GM19351 (cell line): ENCODE measurements around the gene TAS1R3.
A peak's percentile ranks its signal among the peaks of the same experiment; 100 is the strongest.
"Not testable (repeated sequence)": the region's sequence is repeated elsewhere in the genome, so short reads cannot be mapped to it uniquely, and the experiment has no call there.

Experiments used
- ATAC-seq: cut with Tn5 transposase; IDR thresholded peaks from one replicate; pipeline ENCODE4 v1.9.1; 2021; ENCODE audit warnings: mild to moderate bottlenecking, moderate library complexity; ENCODE audit not compliant: unreplicated experiment

The TAS1R3 gene

DNA sequence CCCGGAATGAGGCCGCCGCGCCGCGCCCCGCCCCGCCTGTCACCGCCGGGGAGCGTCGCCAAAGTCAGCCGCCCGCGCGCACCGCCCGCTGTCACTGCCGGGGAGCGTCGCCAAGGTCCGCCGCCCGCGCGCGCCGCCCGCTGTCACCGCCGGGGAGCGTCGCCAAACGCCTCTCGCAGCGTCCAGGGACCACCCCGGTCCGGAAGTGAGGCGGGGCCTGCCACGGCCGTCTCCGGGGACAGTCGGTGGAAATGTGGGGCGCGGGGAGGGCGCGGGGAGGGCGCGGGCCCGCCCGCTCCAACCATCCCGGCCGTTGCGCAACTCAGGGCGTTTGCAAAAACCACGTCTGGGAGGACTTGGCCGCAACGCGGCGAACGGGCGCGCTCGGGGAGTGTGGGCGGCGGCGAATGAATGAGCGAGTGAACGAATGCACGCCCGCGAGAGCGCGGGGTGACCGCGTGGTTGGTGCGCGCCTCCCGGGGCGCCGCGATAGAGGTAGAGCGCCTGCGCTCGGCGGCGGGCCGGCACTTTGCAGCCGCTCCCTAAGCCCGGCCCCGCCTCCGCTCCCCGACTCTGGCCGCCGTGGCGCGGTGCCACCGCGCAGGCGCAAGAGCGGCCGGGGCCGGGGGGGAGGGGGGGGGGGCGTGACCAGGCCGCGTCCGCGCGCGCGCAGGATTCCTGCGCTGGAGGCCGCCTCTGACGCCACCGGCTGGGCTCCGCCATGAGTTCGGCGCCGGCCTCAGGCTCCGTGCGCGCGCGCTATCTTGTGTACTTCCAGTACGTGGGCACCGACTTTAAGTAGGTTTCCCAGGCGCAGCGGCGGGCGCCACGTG is 22.9 kb upstream of the TAS1R3 start, which contains the start of the genes ACAP3 and PUSL1:
Gene ACAP3 (minus strand): TSS at position 8 of the 833 bp plus-strand sequence. CDS start 115 bp downstream, outside the sequence.
Gene PUSL1 (plus strand): TSS at position 675 of the 833 bp plus-strand sequence. CDS start 47 bp downstream, at position 722.
- peak; percentile 61 for ATAC-seq

DNA sequence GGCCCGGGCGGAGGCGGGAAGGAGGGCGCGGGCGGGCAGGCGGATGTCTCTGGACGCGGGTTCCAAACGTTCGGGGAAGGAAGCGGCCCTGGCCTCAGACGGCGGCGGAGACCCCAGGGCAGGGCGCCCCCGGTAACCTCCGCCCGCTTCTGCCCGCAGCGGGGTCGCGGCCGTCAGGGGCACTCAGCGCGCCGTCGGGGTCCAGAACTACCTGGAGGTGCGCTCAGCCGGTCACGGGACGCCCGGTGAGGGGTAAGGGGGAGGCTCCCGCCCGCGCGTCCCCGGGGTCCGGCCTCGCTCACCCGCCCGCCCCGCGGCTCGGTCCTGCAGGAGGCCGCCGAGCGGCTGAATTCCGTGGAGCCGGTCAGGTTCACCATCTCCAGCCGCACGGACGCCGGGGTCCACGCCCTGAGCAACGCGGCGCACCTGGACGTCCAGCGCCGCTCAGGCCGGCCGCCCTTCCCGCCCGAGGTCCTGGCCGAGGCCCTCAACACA is 22.3 kb upstream of the TAS1R3 start:
- no peak for ATAC-seq

DNA sequence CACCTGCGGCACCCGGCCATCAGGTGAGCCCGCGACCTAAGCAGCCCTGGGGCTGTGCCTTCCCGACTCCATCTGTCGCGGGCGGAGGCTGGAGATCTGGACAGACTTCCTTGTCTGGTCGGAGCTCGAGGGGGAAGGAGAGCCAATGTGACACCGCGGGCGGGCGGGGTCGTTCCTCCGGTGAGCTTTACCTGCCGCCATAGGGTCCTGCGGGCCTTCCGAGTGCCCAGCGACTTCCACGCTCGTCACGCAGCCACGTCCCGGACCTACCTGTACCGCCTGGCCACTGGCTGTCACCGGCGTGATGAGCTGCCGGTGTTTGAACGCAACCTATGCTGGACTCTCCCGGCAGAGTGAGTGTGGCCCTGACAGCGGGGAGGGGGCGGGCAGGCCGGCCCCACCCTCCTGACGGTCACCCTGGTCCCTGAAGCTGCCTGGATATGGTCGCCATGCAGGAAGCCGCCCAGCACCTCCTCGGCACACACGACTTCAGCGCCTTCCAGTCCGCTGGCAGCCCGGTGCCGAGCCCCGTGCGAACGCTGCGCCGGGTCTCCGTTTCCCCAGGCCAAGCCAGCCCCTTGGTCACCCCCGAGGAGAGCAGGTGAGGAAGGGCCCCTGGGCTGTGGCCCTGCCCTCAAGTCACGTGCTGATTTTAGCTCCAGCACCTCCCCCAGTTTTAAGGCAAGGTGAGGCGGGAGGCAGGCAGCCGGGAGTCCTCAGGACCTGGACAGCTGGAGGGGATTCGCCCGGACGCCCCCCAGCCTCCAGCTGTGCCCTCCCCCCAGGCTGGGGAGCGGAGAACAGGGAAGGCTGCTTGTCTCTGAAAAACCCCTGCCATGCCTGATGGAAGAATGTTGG is 21.6 kb upstream of the TAS1R3 start:
- no peak for ATAC-seq

GRCh38 chr1:1310109-1310385 is 21.0 kb upstream of the TAS1R3 start:
- ATAC-seq = no peak

DNA sequence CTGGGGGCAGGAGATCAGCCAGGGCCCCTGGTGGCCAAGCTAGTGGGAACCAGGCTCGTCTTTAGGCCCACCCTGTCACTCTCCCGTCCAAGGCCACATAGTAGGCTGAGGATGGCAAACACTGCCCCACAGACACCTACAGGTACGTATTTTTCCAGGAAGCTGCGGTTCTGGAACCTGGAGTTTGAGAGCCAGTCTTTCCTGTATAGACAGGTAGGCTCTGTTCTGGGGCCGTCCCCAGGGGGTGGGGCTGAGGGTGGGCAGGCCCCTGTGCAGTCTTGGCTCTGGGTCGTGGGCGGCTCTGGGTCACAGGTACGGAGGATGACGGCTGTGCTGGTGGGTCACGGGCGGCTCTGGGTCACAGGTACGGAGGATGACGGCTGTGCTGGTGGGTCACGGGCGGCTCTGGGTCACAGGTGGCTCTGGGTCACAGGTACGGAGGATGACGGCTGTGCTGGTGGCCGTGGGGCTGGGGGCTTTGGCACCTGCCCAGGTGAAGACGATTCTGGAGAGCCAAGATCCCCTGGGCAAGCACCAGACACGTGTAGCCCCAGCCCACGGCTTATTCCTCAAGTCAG is 20.5 kb upstream of the TAS1R3 start:
- no peak for ATAC-seq

DNA sequence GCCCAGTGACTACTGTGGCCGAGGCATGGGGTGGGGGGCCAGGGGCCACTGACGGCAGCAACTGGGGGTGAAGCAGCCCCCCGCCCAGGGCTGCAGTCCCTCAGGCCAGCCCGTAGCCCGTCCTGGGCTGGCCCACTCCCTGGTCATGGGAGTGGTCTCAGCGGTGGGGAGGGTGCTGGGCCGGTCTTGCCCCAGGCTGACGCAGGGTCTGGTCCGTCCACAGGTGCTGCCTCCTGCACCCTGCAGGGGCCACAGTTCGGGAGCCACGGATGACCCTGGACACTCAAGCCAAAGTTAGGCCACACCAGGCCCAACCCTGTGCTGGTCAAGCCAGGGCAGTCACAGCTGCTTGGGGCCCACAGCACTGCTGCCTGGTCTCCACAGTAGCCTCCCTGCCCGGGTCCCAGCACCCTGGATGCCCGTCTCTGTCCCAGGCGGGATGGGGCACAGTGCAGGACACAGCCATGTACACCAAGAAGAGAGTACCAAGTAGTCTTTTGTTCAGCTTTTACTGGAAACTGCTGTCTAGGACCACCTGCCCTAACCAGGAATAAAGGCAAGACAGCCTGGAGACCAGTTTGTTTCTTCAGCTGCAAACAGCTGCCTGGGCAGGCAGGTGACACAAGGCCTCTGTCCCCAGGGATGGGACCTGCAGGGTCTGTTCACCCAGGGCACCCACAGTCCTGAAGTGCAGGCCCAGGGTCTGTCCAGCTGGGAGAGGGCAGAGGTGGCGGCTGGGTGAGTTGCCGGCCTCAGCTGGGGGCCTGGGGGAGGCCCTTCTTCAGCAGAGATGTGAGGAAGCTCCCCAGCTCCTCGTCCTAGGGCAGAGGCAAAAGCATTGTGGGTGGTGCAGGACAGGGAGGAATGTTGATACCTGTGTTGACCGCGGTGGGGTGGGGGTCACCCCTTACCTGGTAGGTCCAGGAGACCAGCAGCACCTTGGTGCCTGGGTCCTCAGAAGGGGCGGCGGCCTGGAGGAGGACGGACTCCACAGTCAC is 19.7 kb upstream of the TAS1R3 start:
- ATAC-seq = no peak

GRCh38 chr1:1312450-1313314 is 18.4 kb upstream of the TAS1R3 start:
- ATAC-seq = no peak

DNA sequence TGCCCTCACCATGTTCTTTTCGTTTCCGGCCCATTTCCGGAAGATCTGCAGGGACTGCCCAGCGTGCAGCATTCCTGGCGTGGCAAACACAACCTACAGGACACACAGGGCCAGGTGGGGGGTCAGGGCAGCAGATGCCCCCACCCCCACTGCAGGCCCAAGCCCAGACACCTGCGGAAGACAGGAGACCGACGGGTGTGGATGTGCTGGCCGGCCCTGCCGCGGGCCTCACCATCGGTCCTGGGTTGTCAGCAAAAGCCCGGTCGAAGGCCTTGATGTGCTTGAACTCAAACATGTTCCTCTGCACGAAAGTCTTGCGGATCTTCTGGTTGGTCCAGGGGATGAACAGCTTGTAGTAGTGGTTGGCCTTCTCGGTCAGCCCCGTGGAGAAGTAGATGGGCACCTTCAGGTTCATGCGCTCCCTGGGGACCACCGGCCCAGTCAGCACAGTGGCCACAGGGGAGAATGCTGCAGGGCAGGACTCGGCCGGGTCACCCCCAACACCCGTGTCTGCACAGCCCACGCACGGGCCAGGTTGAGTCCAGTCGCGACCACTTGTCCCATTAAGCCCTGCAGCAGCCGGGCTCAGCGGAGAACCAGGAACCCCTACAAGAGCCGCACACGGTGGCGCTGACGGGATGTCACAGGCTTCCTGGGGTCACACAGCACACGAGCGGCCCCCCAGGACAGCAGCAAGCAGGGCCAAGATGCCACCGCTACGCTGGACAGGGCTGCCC is 17.4 kb upstream of the TAS1R3 start:
- ATAC-seq = no peak

DNA sequence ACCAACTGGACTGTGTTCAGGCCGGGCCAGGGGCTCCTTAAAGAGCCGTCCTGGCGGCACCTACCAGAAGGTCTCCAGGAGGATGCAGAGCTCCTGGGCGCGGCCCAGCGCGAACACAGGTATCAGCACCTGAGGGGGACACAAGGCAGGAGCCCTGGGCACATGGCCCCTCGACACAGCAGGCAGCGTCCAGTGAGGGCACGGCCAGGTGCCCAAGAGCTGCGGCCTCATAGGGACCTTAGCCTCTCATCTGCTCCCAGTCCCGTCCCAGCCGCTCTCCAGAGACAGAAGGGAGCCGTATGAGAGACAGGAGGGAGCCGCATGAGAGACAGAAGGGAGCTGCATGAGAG is 16.9 kb upstream of the TAS1R3 start:
- ATAC-seq = no peak

DNA sequence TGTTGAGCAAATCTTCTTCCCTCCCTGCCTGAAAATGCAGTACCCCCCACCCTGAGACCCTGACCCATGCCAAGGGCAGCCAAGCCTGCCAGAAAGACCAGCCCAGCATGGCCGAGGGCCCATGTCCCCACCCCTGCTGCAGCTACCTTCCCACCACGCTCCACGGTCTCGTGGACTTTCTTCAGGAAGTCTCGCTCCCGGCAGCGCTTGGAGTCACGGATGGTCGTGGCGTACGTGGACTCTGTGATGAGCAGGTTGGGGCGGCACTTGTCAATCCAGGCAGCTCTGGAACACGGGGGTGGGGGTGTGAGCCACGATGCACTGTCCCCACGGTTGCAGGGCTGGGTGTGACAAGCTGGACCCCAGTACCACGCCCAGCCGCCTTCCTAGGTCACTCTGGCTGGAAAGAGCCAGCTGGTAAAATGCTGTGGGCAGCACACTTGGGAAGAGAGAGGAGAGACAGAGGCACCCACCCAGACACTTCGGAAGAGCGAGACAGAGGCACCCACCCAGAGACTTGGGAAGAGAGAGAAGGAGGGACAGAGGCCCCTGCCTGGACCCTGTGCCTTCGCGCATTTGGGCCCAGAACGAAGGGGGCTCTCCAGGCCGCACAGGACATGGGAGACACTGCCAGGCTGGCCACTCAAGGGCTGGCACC is 16.3 kb upstream of the TAS1R3 start:
- ATAC-seq = no peak

- ATAC-seq = no peak
Observed at GRCh38 chr1:1315435-1315954, 15.6 kb upstream of the TAS1R3 start.

GRCh38 chr1:1316199-1316598 is 14.9 kb upstream of the TAS1R3 start:
- ATAC-seq = not testable (repeated sequence)

DNA sequence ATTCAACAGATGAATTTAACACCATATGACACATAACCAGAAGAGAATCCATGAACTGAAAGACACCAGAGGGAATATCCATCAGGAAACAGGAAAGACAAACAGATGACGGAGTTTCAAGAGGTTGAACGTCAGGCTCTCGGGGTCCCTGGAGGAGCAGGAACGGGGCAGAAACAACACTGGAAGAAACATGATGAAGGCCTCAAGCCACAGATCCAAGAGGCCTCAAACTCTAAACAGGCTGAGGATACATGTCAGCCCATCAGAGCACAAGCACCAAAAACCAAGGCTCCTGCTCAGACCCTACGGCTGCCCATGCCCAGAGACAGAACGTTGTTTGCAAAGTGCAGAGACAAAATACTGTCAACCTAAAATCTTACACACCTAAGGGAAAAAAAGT is 13.7 kb upstream of the TAS1R3 start:
- ATAC-seq = no peak

- ATAC-seq = no peak
Observed at GRCh38 chr1:1318131-1318652, 12.9 kb upstream of the TAS1R3 start.

GRCh38 chr1:1318777-1319645 is 12.1 kb upstream of the TAS1R3 start:
- ATAC-seq = no peak

DNA sequence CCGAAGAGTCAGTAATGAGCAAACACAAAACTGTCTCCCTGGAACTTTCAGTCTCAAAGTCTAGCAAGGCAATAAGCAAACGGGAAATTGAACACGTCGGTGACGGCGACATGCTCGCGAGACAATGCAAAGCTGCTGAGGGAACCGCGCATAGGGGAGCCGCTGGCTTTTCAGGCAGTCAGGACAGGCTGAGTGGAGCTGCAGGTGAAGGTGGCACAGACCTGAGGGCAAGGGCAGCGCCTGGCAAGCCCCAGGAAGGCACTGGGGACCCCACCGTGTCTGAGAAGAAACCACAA is 11.5 kb upstream of the TAS1R3 start:
- no peak for ATAC-seq
